Activated CD8-positive, alpha-beta T cell treated with anti-CD3 and anti-CD28 coated beads for 36 hours (primary cell): ENCODE data around the gene PRPF38A. TPM values are rescaled to one million over a fixed set of nuclear protein-coding genes. Genes with fewer than 3 reads are reported as not detected.
"Not testable (repeated sequence)": the region's sequence is repeated elsewhere in the genome, so short reads cannot be mapped to it uniquely, and the experiment has no call there.

ENCODE experiments used
- ATAC-seq: fragments of 200-7000 bp; cut with Tn5 transposase; one replicate; pipeline ENCODE4 v1.10.0; 2021; ENCODE audit warnings: mild to moderate bottlenecking, moderate library complexity
- CTCF ChIA-PET: fragments of 350-600 bp; sonication (Branson Sonifier 250); formaldehyde crosslinking; loops from one replicate; lab custom pipeline; 2021; ENCODE audit warnings: antibody characterized with exemption; lab: Charles Lee
- POLR2A ChIA-PET: fragments of 350-600 bp; sonication (Branson Sonifier 250); formaldehyde crosslinking; loops from one replicate; lab custom pipeline; 2021; ENCODE audit warnings: antibody characterized with exemption; lab: Charles Lee
- DNase-seq: peaks from one replicate; pipeline ENCODE4 v3.0.0-alpha.2; 2020
- H3K27ac Mint-ChIP-seq: one replicate; pipeline ENCODE4 v1.8.0; 2021; ENCODE audit warnings: mild to moderate bottlenecking, mixed read lengths
- H3K27me3 Mint-ChIP-seq: one replicate; pipeline ENCODE4 v1.8.0; 2021; ENCODE audit warnings: mixed read lengths
- H3K36me3 Mint-ChIP-seq: one replicate; pipeline ENCODE4 v1.8.0; 2021; ENCODE audit warnings: low read depth, mixed read lengths
- H3K4me1 Mint-ChIP-seq: one replicate; pipeline ENCODE4 v1.8.0; 2021; ENCODE audit warnings: low read depth, mixed read lengths
- H3K4me3 Mint-ChIP-seq: one replicate; pipeline ENCODE4 v1.8.0; 2021; ENCODE audit warnings: mild to moderate bottlenecking, moderate library complexity, mixed read lengths
- H3K9me3 Mint-ChIP-seq: one replicate; pipeline ENCODE4 v1.8.0; 2021; ENCODE audit warnings: mixed read lengths
- intact Hi-C: fragments of 100-400 bp; cut with micrococcal nuclease; formaldehyde crosslinking; loops from one replicate; pipeline ENCODE4 v1.10.0; 2022
- total RNA-seq, 2 experiments: library from RNA; stranded (reverse); gene quantifications; one replicate each; pipeline ENCODE4 v1.2.3, GENCODE V29; 2021
- TF ChIP-seq, protein P1 (sequence below): fragments of 200-600 bp; IDR thresholded peaks from one replicate; pipeline ENCODE4 v1.8.0; 2022; ENCODE audit warnings: antibody characterized with exemption, mild to moderate bottlenecking

PRPF38A gene
- total RNA-seq, 2 experiments from 2014 or later, result 81.3 to 85.8 TPM

DNA sequence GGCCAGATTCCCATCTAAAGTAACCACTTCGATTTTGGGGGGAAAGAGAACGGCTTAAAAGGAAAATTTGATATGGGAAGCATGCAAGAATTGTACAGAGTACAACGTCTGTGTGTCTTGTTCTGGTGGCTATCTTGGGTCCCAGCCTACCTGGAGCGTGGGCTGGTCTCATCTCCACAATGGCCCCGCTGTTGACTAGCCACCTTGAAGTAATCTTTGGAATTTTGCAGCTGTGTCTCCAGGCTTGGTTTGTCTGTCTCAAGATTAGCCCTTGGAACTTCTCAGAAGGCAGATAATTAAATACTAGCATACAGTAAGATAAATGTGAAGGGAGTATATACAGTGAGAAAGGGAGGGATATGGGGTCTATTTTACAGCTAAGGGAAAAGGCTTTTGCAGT, 37.1 kb upstream of the PRPF38A start:
- ChIA-PET CTCF (interaction anchor here (1.1 kb wide), 1 partner anchor 36 kb away, joined by 3 read pairs; no protein-coding TSS in a partner anchor), POLR2A (interaction anchor here (0.8 to 1.9 kb wide), 2 partner anchors 33 to 37 kb away, joined by 3 to 9 read pairs; partner anchors contain the start of genes ORC1 and PRPF38A)
- Mint-ChIP-seq H3K4me3 (no peak overlapping the region), H3K27ac (no peak overlapping the region), H3K27me3 (no peaks in the 10 kb centered on the region), H3K36me3 (peaks cover 27% of the 10 kb centered on the region), H3K4me1 (peaks cover 35% of the 10 kb centered on the region), H3K9me3 (no peaks in the 10 kb centered on the region)
- TF ChIP-seq, protein P1, sequence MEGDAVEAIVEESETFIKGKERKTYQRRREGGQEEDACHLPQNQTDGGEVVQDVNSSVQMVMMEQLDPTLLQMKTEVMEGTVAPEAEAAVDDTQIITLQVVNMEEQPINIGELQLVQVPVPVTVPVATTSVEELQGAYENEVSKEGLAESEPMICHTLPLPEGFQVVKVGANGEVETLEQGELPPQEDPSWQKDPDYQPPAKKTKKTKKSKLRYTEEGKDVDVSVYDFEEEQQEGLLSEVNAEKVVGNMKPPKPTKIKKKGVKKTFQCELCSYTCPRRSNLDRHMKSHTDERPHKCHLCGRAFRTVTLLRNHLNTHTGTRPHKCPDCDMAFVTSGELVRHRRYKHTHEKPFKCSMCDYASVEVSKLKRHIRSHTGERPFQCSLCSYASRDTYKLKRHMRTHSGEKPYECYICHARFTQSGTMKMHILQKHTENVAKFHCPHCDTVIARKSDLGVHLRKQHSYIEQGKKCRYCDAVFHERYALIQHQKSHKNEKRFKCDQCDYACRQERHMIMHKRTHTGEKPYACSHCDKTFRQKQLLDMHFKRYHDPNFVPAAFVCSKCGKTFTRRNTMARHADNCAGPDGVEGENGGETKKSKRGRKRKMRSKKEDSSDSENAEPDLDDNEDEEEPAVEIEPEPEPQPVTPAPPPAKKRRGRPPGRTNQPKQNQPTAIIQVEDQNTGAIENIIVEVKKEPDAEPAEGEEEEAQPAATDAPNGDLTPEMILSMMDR, result no peak
- DNase-seq (no peak), ATAC-seq (no peak)
- intact Hi-C loops, result no loop called here

GRCh38 chr1:52368383-52369172, 35.8 kb upstream of the PRPF38A start:
- Mint-ChIP-seq H3K4me1 (peaks cover 30% of the 10 kb centered on the region), H3K27ac (no peak overlapping the region), H3K9me3 (no peaks in the 10 kb centered on the region), H3K36me3 (peaks cover 32% of the 10 kb centered on the region), H3K4me3 (peak overlapping the region; percentile 33), H3K27me3 (no peaks in the 10 kb centered on the region)
- intact Hi-C loops, result no loop called here
- ATAC-seq, result no peak
- peak; percentile 65 for DNase-seq
- POLR2A ChIA-PET, result interaction anchor here (0.6 to 1.9 kb wide), 4 partner anchors 14 to 49 kb away, joined by 3 to 9 read pairs (median 4); partner anchors contain the start of genes ORC1 and PRPF38A
- CTCF ChIA-PET, result interaction anchor here (0.6 to 0.7 kb wide), 2 partner anchors 84 to 313 kb away, joined by 3 read pairs; partner anchors contain the start of gene BTF3L4
- TF ChIP-seq, protein P1, result no peak

GRCh38 chr1:52369851-52370250, 34.6 kb upstream of the PRPF38A start:
- CTCF ChIA-PET, intact Hi-C loops, DNase-seq, H3K4me3 Mint-ChIP-seq, POLR2A ChIA-PET, ATAC-seq, H3K9me3 Mint-ChIP-seq, H3K27ac Mint-ChIP-seq, H3K27me3 Mint-ChIP-seq: not testable (repeated sequence)
- peaks cover 21% of the 10 kb centered on the region for H3K4me1 Mint-ChIP-seq
- H3K36me3 Mint-ChIP-seq, result peaks cover 40% of the 10 kb centered on the region

DNA sequence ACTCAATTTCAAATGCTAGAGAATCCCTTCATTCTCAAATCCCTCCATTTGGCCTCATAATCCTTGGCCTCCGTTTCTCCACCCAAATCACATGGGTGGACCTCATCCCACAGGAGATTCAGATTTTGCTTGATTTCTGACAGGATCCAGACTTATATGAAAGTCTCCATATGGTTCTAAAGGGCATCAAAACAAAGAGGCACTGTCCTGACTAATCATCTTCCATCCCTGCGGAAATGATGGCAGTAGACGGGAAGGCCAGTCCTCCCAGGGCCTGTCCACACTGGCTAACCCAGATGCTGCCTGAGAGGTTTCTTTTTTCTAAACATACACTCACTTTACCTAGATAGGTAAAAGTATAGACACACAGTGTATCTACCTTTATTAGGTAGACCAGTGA, 19.0 kb upstream of the PRPF38A start:
- CTCF ChIA-PET, result no interaction called here
- intact Hi-C loops, result no loop called here
- Mint-ChIP-seq H3K27me3 (no peaks in the 10 kb centered on the region), H3K4me1 (no peaks in the 10 kb centered on the region), H3K4me3 (no peak overlapping the region), H3K9me3 (no peaks in the 10 kb centered on the region), H3K36me3 (peaks cover 78% of the 10 kb centered on the region), H3K27ac (no peak overlapping the region)
- DNase-seq (no peak), ATAC-seq (no peak)
- TF ChIP-seq, protein P1, result no peak
- POLR2A ChIA-PET, result no interaction called here

DNA sequence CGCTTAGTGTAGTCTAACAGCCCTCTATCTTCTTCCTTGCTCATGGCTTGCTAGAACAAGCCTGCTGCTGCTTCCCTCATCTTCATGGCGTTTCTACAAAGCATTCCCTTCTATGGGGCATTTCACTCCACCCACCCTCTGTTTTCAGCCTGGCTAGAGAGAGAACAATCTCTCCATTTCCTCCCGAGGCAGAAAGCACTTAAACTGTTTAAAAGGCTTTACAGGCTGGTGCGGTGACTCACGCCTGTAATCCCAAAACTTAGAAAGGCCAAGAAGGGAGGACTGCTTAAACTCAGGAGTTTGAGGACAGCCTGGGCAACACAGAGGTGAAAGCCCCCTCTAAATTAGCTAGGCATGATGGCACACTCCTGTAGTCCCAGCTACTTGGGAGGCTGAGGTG, 17.9 kb upstream of the PRPF38A start:
- H3K4me3 Mint-ChIP-seq, result no peak overlapping the region
- H3K36me3 Mint-ChIP-seq, result peaks cover 74% of the 10 kb centered on the region
- no peak overlapping the region for H3K27ac Mint-ChIP-seq
- POLR2A ChIA-PET, result interaction anchor here (0.6 kb wide), 1 partner anchor 11 kb away, joined by 3 read pairs; no protein-coding TSS in a partner anchor
- intact Hi-C loops, result no loop called here
- CTCF ChIA-PET, result no interaction called here
- no peaks in the 10 kb centered on the region for H3K9me3 Mint-ChIP-seq
- no peaks in the 10 kb centered on the region for H3K4me1 Mint-ChIP-seq
- H3K27me3 Mint-ChIP-seq, result no peaks in the 10 kb centered on the region
- TF ChIP-seq, protein P1, result no peak
- no peak for DNase-seq
- ATAC-seq, result no peak
